Measurements from ENCODE around the gene MBNL1. TPM values are rescaled to one million over a fixed set of nuclear protein-coding genes. Genes with fewer than 3 reads are reported as not detected.
A peak's percentile ranks its signal among the peaks of the same experiment; 100 is the strongest.

MBNL1 gene
- total RNA-seq, 1 donor from 2014 or later = 172 TPM

GRCh38 chr3:152348436-152349177 is 79.9 kb downstream of the MBNL1 start:
- Histone ChIP-seq H3K4me3 (no peak overlapping the region), H3K27me3 (ENCODE audit: low read depth) (no peaks in the 10 kb centered on the region), H3K9me3 (replicated peaks) (no peaks in the 10 kb centered on the region), H3K36me3 (peaks cover 2% of the 10 kb centered on the region), H3K4me1 (peaks cover 86% of the 10 kb centered on the region), H3K27ac (replicated peaks) (peak overlapping the region; percentile 41)
- no peak for DNase-seq
- intact Hi-C loops (cut with micrococcal nuclease) = no loop called here
- TF ChIP-seq CTCF (IDR thresholded peaks at IDR 0.05; ENCODE audit: borderline replicate concordance) = no peak

GRCh38 chr3:152349392-152349791 is 80.7 kb downstream of the MBNL1 start:
- Histone ChIP-seq H3K27me3 (ENCODE audit: low read depth) (no peaks in the 10 kb centered on the region), H3K27ac (replicated peaks) (peak overlapping the region; percentile 41), H3K4me3 (no peak overlapping the region), H3K36me3 (no peaks in the 10 kb centered on the region), H3K9me3 (replicated peaks) (no peaks in the 10 kb centered on the region), H3K4me1 (peaks cover 85% of the 10 kb centered on the region)
- intact Hi-C loops (cut with micrococcal nuclease) = no loop called here
- TF ChIP-seq CTCF (IDR thresholded peaks at IDR 0.05; ENCODE audit: borderline replicate concordance) = no peak
- no peak for DNase-seq

- Histone ChIP-seq H3K36me3 (no peaks in the 10 kb centered on the region), H3K9me3 (replicated peaks) (no peaks in the 10 kb centered on the region), H3K4me1 (peaks cover 85% of the 10 kb centered on the region), H3K27ac (replicated peaks) (no peak overlapping the region), H3K4me3 (no peak overlapping the region), H3K27me3 (ENCODE audit: low read depth) (no peaks in the 10 kb centered on the region)
- intact Hi-C loops (cut with micrococcal nuclease) = no loop called here
- TF ChIP-seq CTCF (IDR thresholded peaks at IDR 0.05; ENCODE audit: borderline replicate concordance) = no peak
- DNase-seq = no peak
Measured at GRCh38 chr3:152350139-152350538, 81.4 kb downstream of the MBNL1 start.

- no peak overlapping the region for H3K4me3 ChIP-seq
- peaks cover 85% of the 10 kb centered on the region for H3K4me1 ChIP-seq
- no peak for TF ChIP-seq CTCF (IDR thresholded peaks at IDR 0.05; ENCODE audit: borderline replicate concordance)
- DNase-seq = no peak
- H3K9me3 ChIP-seq (replicated peaks) = no peaks in the 10 kb centered on the region
- no peaks in the 10 kb centered on the region for H3K36me3 ChIP-seq
- no peaks in the 10 kb centered on the region for H3K27me3 ChIP-seq (ENCODE audit: low read depth)
- no peak overlapping the region for H3K27ac ChIP-seq (replicated peaks)
- intact Hi-C loops (cut with micrococcal nuclease) = no loop called here
Measured at GRCh38 chr3:152350776-152351175, 82.0 kb downstream of the MBNL1 start.

DNA sequence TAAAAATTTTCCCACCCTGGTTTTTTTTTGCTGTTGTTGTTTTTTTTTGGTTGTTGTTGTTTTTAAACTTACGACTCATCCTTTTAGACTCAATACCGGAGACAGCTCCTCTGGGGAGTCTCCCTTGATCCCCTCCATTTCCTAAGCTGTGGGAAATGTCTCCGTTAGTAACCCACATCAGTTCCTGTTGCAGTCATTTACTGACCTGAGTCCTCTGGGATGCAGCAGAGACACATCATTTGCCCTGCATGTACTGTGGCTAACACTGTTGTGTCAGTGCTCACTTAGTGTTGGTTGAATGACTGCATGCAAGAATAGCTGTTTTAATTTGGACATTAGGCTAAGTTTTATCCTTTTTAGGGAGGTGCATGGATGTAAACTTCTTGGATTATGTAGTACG is 83.8 kb downstream of the MBNL1 start:
- no peak for DNase-seq
- Histone ChIP-seq H3K4me1 (peaks cover 93% of the 10 kb centered on the region), H3K9me3 (replicated peaks) (no peaks in the 10 kb centered on the region), H3K27ac (replicated peaks) (peak overlapping the region; percentile 36), H3K4me3 (no peak overlapping the region), H3K27me3 (ENCODE audit: low read depth) (no peaks in the 10 kb centered on the region), H3K36me3 (no peaks in the 10 kb centered on the region)
- intact Hi-C loops (cut with micrococcal nuclease) = no loop called here
- TF ChIP-seq CTCF (IDR thresholded peaks at IDR 0.05; ENCODE audit: borderline replicate concordance) = no peak
